Sigmoid colon (tissue), 7 donors: ENCODE data around the gene DIPK1C. TPM values are rescaled to one million over a fixed set of nuclear protein-coding genes. Genes with fewer than 3 reads are reported as not detected.
"Not testable (repeated sequence)": the region's sequence is repeated elsewhere in the genome, so short reads cannot be mapped to it uniquely, and the experiment has no call there.

ENCODE experiments used
- DNase-seq: peaks from one replicate; pipeline ENCODE4 v3.0.0-alpha.2; 2019
- H3K27ac ChIP-seq, 4 donors: fragments of 200-600 bp; sonication (generic); one replicate each; pipeline ENCODE4 v1.5.1; 2016 to 2019; ENCODE audit warnings: mild to moderate bottlenecking in 1 of 4
- H3K27me3 ChIP-seq, 3 donors: fragments of 200-600 bp; sonication (generic); one replicate each; pipeline ENCODE4 v1.5.1; 2019; ENCODE audit warnings: mild to moderate bottlenecking in 1 of 3
- H3K36me3 ChIP-seq, 4 donors: fragments of 200-600 bp; sonication (generic); one replicate each; pipeline ENCODE4 v1.5.1; 2016 to 2019
- H3K4me1 ChIP-seq, 4 donors: fragments of 200-600 bp; sonication (generic); one replicate each; pipeline ENCODE4 v1.5.1; 2017 to 2019
- H3K4me3 ChIP-seq, 4 donors: fragments of 200-600 bp; sonication (generic); one replicate each; pipeline ENCODE4 v1.5.1; 2017 to 2019; ENCODE audit warnings: mild to moderate bottlenecking in 2 of 4, moderate library complexity in 1 of 4
- H3K9me3 ChIP-seq, 4 donors: fragments of 200-600 bp in 3 of 4; sonication (generic) in 3 of 4; one replicate each; pipeline versions ENCODE4 v1.5.1 to v1.6.1; 2013 to 2019
- CTCF ChIP-seq, 4 experiments: fragments of 450-650 bp in 3 of 4; fragments of 200-600 bp in 1 of 4; IDR thresholded peaks; one replicate each; pipeline ENCODE4 v1.5.1; 2016 to 2019; ENCODE audit warnings: antibody characterized with exemption in 4 of 4, mild to moderate bottlenecking in 3 of 4, moderate library complexity in 2 of 4
- EP300 ChIP-seq, 4 donors: sonication (generic); formaldehyde crosslinking; IDR thresholded peaks; one replicate each; pipeline ENCODE4 v1.6.1; 2017; ENCODE audit warnings: antibody characterized with exemption in 4 of 4
- POLR2A ChIP-seq, 2 donors: fragments of 450-650 bp; IDR thresholded peaks; one replicate each; pipeline ENCODE4 v1.6.1; 2016; ENCODE audit warnings: antibody characterized with exemption in 2 of 2, mild to moderate bottlenecking in 2 of 2, moderate library complexity in 2 of 2
- POLR2AphosphoS5 ChIP-seq, 4 donors: sonication (generic); formaldehyde crosslinking; IDR thresholded peaks; one replicate each; pipeline ENCODE4 v1.6.1; 2017; ENCODE audit warnings: antibody characterized with exemption in 4 of 4
- WGBS, 2 donors: extraction: QIAGEN DNeasy Blood & Tissue Kit; methylation state at CpG; one replicate each; pipeline ENCODE4 v1.1.7; 2013; 5-methylcytosine and 5-hydroxymethylcytosine counted together
- intact Hi-C: fragments of 100-400 bp; cut with DNase I; formaldehyde crosslinking; loops from one replicate; pipeline ENCODE4 v1.15.1; 2023
- polyA plus RNA-seq, 3 donors: library from polyadenylated mRNA; stranded (reverse); fragments of 200-250 nt; gene quantifications; one replicate each; pipeline ENCODE4 v1.2.3, GENCODE V29; 2013
- total RNA-seq, 4 donors: library from RNA; depleted of rRNA; stranded (reverse); fragments of >200 nt; gene quantifications; one replicate each; pipeline ENCODE4 v1.1.0, GENCODE V29; 2016
- donor health status: healthy with polysubstance abuse.
- donor health status: Bipolar disorder and iron deficiency.
- donor health status: healthy.

The DIPK1C gene
- total and polyA plus RNA-seq, 7 donors = 0.48 to 1.1 (median 0.95) TPM; not detected in 3

GRCh38 chr18:74501386-74501785 is 44.3 kb upstream of the DIPK1C start:
- peak; percentile 25 for DNase-seq
- WGBS, 2 donors = 70 to 79% methylated on average over 4 of the region's 4 CpGs
- H3K4me1 ChIP-seq = peaks cover 0 to 12% (median 9%) of the 10 kb centered on the region in 4 donors
- H3K4me3 ChIP-seq = no peak overlapping the region
- H3K27me3 ChIP-seq = no peaks in the 10 kb centered on the region
- H3K9me3 ChIP-seq = no peaks in the 10 kb centered on the region
- peak overlapping the region in 2 of 4 donors; percentile 13 to 25 for H3K27ac ChIP-seq
- intact Hi-C loops = no loop called here
- no peak for TF ChIP-seq POLR2A (IDR thresholded peaks at IDR 0.05)
- TF ChIP-seq CTCF (IDR thresholded peaks at IDR 0.05) = no peak
- TF ChIP-seq EP300 (IDR thresholded peaks at IDR 0.05) = no peak
- TF ChIP-seq POLR2AphosphoS5 (IDR thresholded peaks at IDR 0.05) = no peak
- H3K36me3 ChIP-seq = peaks cover 0 to 44% (median 22%) of the 10 kb centered on the region in 4 donors

- Histone ChIP-seq H3K4me3 (peak overlapping the region in 1 of 4 donors; percentile 13), H3K36me3 (peaks cover 0 to 38% (median 19%) of the 10 kb centered on the region in 4 donors), H3K4me1 (peaks cover 0 to 12% (median 9%) of the 10 kb centered on the region in 4 donors), H3K27ac (peak overlapping the region in 1 of 4 donors; percentile 13)
- intact Hi-C loops, H3K27me3 ChIP-seq, H3K9me3 ChIP-seq, DNase-seq: not testable (repeated sequence)
- 58 to 62% methylated on average over 8 of the region's 8 CpGs for WGBS, 2 donors
Measured at GRCh38 chr18:74500774-74501173, 43.7 kb upstream of the DIPK1C start.

GRCh38 chr18:74500372-74500771 is 43.3 kb upstream of the DIPK1C start:
- TF ChIP-seq POLR2AphosphoS5 (IDR thresholded peaks at IDR 0.05) = no peak
- TF ChIP-seq POLR2A (IDR thresholded peaks at IDR 0.05) = no peak
- no peak for TF ChIP-seq CTCF (IDR thresholded peaks at IDR 0.05)
- no peak for TF ChIP-seq EP300 (IDR thresholded peaks at IDR 0.05)
- Histone ChIP-seq H3K4me3 (peak overlapping the region in 1 of 4 donors; percentile 13), H3K36me3 (peaks cover 0 to 36% (median 19%) of the 10 kb centered on the region in 4 donors), H3K4me1 (peaks cover 0 to 14% (median 9%) of the 10 kb centered on the region in 4 donors), H3K27ac (peak overlapping the region in 1 of 4 donors; percentile 39), H3K9me3 (no peaks in the 10 kb centered on the region), H3K27me3 (no peaks in the 10 kb centered on the region)
- WGBS, 2 donors = 60 to 64% methylated on average over 6 of the region's 6 CpGs
- intact Hi-C loops = no loop called here
- no peak for DNase-seq

GRCh38 chr18:74499633-74500032 is 42.5 kb upstream of the DIPK1C start:
- DNase-seq = peak; percentile 73
- no peaks in the 10 kb centered on the region for H3K9me3 ChIP-seq
- WGBS, 2 donors = 14 to 26% methylated on average over 9 of the region's 9 CpGs
- H3K4me1 ChIP-seq = peaks cover 0 to 18% (median 9%) of the 10 kb centered on the region in 4 donors
- peaks cover 0 to 36% (median 17%) of the 10 kb centered on the region in 4 donors for H3K36me3 ChIP-seq
- TF ChIP-seq POLR2A (IDR thresholded peaks at IDR 0.05) (no peak), POLR2AphosphoS5 (IDR thresholded peaks at IDR 0.05) (peak in 3 of 4 donors; percentile 8 to 28 (median 19))
- intact Hi-C loops = loop anchor here (5.0 kb wide), 1 partner anchor 302 kb away; no protein-coding TSS in a partner anchor
- H3K4me3 ChIP-seq = peak overlapping the region in 1 of 4 donors; percentile 13
- H3K27ac ChIP-seq = peak overlapping the region; percentile 30 to 60 (median 44)
- no peaks in the 10 kb centered on the region for H3K27me3 ChIP-seq

GRCh38 chr18:74498712-74499627 is 41.9 kb upstream of the DIPK1C start:
- Histone ChIP-seq H3K27me3 (no peaks in the 10 kb centered on the region), H3K27ac (peak overlapping the region; percentile 30 to 60 (median 44)), H3K9me3 (no peaks in the 10 kb centered on the region), H3K4me3 (peak overlapping the region in 1 of 4 donors; percentile 13), H3K36me3 (peaks cover 0 to 31% (median 14%) of the 10 kb centered on the region in 4 donors), H3K4me1 (peaks cover 0 to 18% (median 9%) of the 10 kb centered on the region in 4 donors)
- TF ChIP-seq POLR2A (IDR thresholded peaks at IDR 0.05) (no peak), CTCF (IDR thresholded peaks at IDR 0.05) (no peak), POLR2AphosphoS5 (IDR thresholded peaks at IDR 0.05) (no peak), EP300 (IDR thresholded peaks at IDR 0.05) (no peak)
- DNase-seq = peak; percentile 59
- 62 to 75% methylated on average over 14 of the region's 14 CpGs for WGBS, 2 donors
- intact Hi-C loops = loop anchor here (5.0 kb wide), 1 partner anchor 302 kb away; no protein-coding TSS in a partner anchor
